ENCODE results near the gene PRDM10.
"Not testable (repeated sequence)": the region's sequence is repeated elsewhere in the genome, so short reads cannot be mapped to it uniquely, and the experiment has no call there.

The PRDM10 gene

GRCh38 chr11:129888451-129888850 lies 114.2 kb downstream of the PRDM10 start:
- no peak for DNase-seq

GRCh38 chr11:129885381-129885780 lies 117.3 kb downstream of the PRDM10 start:
- no peak for DNase-seq

- DNase-seq = no peak
These were observed 118.1 kb downstream of the PRDM10 start for GRCh38 chr11:129884581-129884980.

- no peak for DNase-seq
These were observed 121.0 kb downstream of the PRDM10 start for GRCh38 chr11:129881570-129882170.

GRCh38 chr11:129880311-129880710 lies 122.3 kb downstream of the PRDM10 start:
- DNase-seq = no peak

GRCh38 chr11:129871914-129872313 lies 130.7 kb downstream of the PRDM10 start:
- no peak for DNase-seq

GRCh38 chr11:129868626-129869025 lies 134.0 kb downstream of the PRDM10 start:
- DNase-seq = not testable (repeated sequence)

- no peak for DNase-seq
These were observed 136.3 kb downstream of the PRDM10 start for GRCh38 chr11:129866311-129866710.

GRCh38 chr11:129865701-129866100 lies 136.9 kb downstream of the PRDM10 start:
- DNase-seq = no peak

- DNase-seq = no peak
These were observed 137.8 kb downstream of the PRDM10 start for GRCh38 chr11:129864811-129865210.

- DNase-seq = no peak
These were observed 140.7 kb downstream of the PRDM10 start for GRCh38 chr11:129861702-129862522.

GRCh38 chr11:129856036-129856435 lies 146.6 kb downstream of the PRDM10 start:
- DNase-seq = no peak

GRCh38 chr11:129855086-129855485 lies 147.5 kb downstream of the PRDM10 start:
- DNase-seq = peak; percentile 31

GRCh38 chr11:129854232-129854805 lies 148.3 kb downstream of the PRDM10 start:
- no peak for DNase-seq

GRCh38 chr11:129853518-129854231 lies 149.0 kb downstream of the PRDM10 start:
- peak; percentile 95 for DNase-seq

- DNase-seq = no peak
These were observed 150.4 kb downstream of the PRDM10 start for GRCh38 chr11:129852125-129852740.
